Naive B cell (primary cell): ENCODE data around the gene CAPSL. TPM values are rescaled to one million over a fixed set of nuclear protein-coding genes. Genes with fewer than 3 reads are reported as not detected.
A peak's percentile ranks its signal among the peaks of the same experiment; 100 is the strongest.
"Not testable (repeated sequence)": the region's sequence is repeated elsewhere in the genome, so short reads cannot be mapped to it uniquely, and the experiment has no call there.

Experiments used
- ATAC-seq, 2 donors: fragments of 150-1000 bp; cut with Tn5 transposase; 2 replicates each; pipeline ENCODE4 v1.10.0; 2021; ENCODE audit warnings: low read depth in 2 of 2, mild to moderate bottlenecking in 2 of 2, moderate library complexity in 2 of 2
- DNase-seq: peaks from one replicate; pipeline ENCODE4 v3.0.0; 2022
- H3K27ac Mint-ChIP-seq, 6 donors: one replicate each; pipeline ENCODE4 v1.8.0; 2020 to 2022; ENCODE audit warnings: mild to moderate bottlenecking in 6 of 6, mixed read lengths in 6 of 6, moderate library complexity in 5 of 6, inconsistent platforms in 2 of 6
- H3K27me3 Mint-ChIP-seq, 3 donors: one replicate each; pipeline ENCODE4 v1.8.0; 2021 to 2022; ENCODE audit warnings: mixed read lengths in 3 of 3, mild to moderate bottlenecking in 1 of 3
- H3K36me3 Mint-ChIP-seq, 2 donors: one replicate each; pipeline ENCODE4 v1.8.0; 2020 to 2022; ENCODE audit warnings: mixed read lengths in 2 of 2, inconsistent platforms in 1 of 2, mild to moderate bottlenecking in 1 of 2
- H3K4me1 Mint-ChIP-seq, 3 donors: one replicate each; pipeline ENCODE4 v1.8.0; 2020 to 2022; ENCODE audit warnings: mixed read lengths in 3 of 3, inconsistent platforms in 1 of 3, mild to moderate bottlenecking in 1 of 3, moderate library complexity in 1 of 3
- H3K4me3 Mint-ChIP-seq, 8 donors: one replicate each; pipeline ENCODE4 v1.8.0; 2020 to 2022; ENCODE audit warnings: mild to moderate bottlenecking in 8 of 8, mixed read lengths in 8 of 8, moderate library complexity in 8 of 8, inconsistent platforms in 2 of 8
- H3K9me3 Mint-ChIP-seq, 7 donors: one replicate each; pipeline ENCODE4 v1.8.0; 2020 to 2022; ENCODE audit warnings: mixed read lengths in 7 of 7, mild to moderate bottlenecking in 5 of 7, inconsistent platforms in 2 of 7, moderate library complexity in 1 of 7
- polyA plus RNA-seq, 6 donors: library from polyadenylated mRNA; unstranded; fragments of 300-500 nt; fragmentation: Illumina TruSeq; gene quantifications; one replicate each; pipeline ENCODE4 v1.2.3, GENCODE V29; 2021; ENCODE audit warnings: low read depth in 6 of 6

CAPSL gene
- polyA plus RNA-seq, 6 donors from 2014 or later, result not detected

- H3K27me3 Mint-ChIP-seq, result no peaks in the 10 kb centered on the region
- H3K4me1 Mint-ChIP-seq, result peaks cover 5 to 16% (median 7%) of the 10 kb centered on the region in 3 donors
- no peaks in the 10 kb centered on the region for H3K36me3 Mint-ChIP-seq
- no peak overlapping the region for H3K4me3 Mint-ChIP-seq
- no peak overlapping the region for H3K27ac Mint-ChIP-seq
- DNase-seq, result no peak
- no peak for ATAC-seq
- H3K9me3 Mint-ChIP-seq, result peaks cover 0 to 2% (median 0%) of the 10 kb centered on the region in 7 donors
Measured at GRCh38 chr5:35902046-35902672, 36.3 kb downstream of the CAPSL start.

GRCh38 chr5:35900972-35901695 is 37.3 kb downstream of the CAPSL start:
- Mint-ChIP-seq H3K36me3 (no peaks in the 10 kb centered on the region), H3K4me3 (no peak overlapping the region), H3K27ac (peak overlapping the region in 1 of 6 donors; percentile 42), H3K4me1 (peaks cover 5 to 16% (median 7%) of the 10 kb centered on the region in 3 donors), H3K27me3 (no peaks in the 10 kb centered on the region), H3K9me3 (peaks cover 0 to 2% (median 0%) of the 10 kb centered on the region in 7 donors)
- no peak for DNase-seq
- no peak for ATAC-seq

- Mint-ChIP-seq H3K9me3 (peaks cover 0 to 2% (median 0%) of the 10 kb centered on the region in 7 donors), H3K4me1 (peaks cover 3 to 5% (median 4%) of the 10 kb centered on the region in 3 donors), H3K4me3 (no peak overlapping the region), H3K27me3 (no peaks in the 10 kb centered on the region), H3K36me3 (no peaks in the 10 kb centered on the region), H3K27ac (peak overlapping the region in 1 of 6 donors; percentile 12)
- ATAC-seq, result no peak
- DNase-seq, result no peak
Measured at GRCh38 chr5:35899800-35900199, 38.6 kb downstream of the CAPSL start.

- no peak for DNase-seq
- no peak overlapping the region for H3K4me3 Mint-ChIP-seq
- no peaks in the 10 kb centered on the region for H3K4me1 Mint-ChIP-seq
- no peak for ATAC-seq
- H3K27me3 Mint-ChIP-seq, result no peaks in the 10 kb centered on the region
- peaks cover 0 to 2% (median 0%) of the 10 kb centered on the region in 7 donors for H3K9me3 Mint-ChIP-seq
- no peaks in the 10 kb centered on the region for H3K36me3 Mint-ChIP-seq
- H3K27ac Mint-ChIP-seq, result no peak overlapping the region
Measured at GRCh38 chr5:35898952-35899660, 39.3 kb downstream of the CAPSL start.

- Mint-ChIP-seq H3K4me1 (no peaks in the 10 kb centered on the region), H3K9me3 (no peaks in the 10 kb centered on the region), H3K4me3 (no peak overlapping the region), H3K27ac (no peak overlapping the region), H3K27me3 (no peaks in the 10 kb centered on the region), H3K36me3 (no peaks in the 10 kb centered on the region)
- DNase-seq, result no peak
- ATAC-seq, result no peak
Measured at GRCh38 chr5:35894131-35894530, 44.3 kb downstream of the CAPSL start.

GRCh38 chr5:35892799-35893198 is 45.6 kb downstream of the CAPSL start:
- H3K27me3 Mint-ChIP-seq, ATAC-seq, H3K36me3 Mint-ChIP-seq, H3K4me3 Mint-ChIP-seq, DNase-seq, H3K4me1 Mint-ChIP-seq, H3K9me3 Mint-ChIP-seq, H3K27ac Mint-ChIP-seq: not testable (repeated sequence)

GRCh38 chr5:35890021-35891020 is 48.1 kb downstream of the CAPSL start:
- DNase-seq (no peak), ATAC-seq (no peak)
- H3K27ac Mint-ChIP-seq, result no peak overlapping the region
- H3K9me3 Mint-ChIP-seq, result no peaks in the 10 kb centered on the region
- no peaks in the 10 kb centered on the region for H3K36me3 Mint-ChIP-seq
- no peaks in the 10 kb centered on the region for H3K27me3 Mint-ChIP-seq
- H3K4me1 Mint-ChIP-seq, result no peaks in the 10 kb centered on the region
- H3K4me3 Mint-ChIP-seq, result no peak overlapping the region

- Mint-ChIP-seq H3K4me1 (peaks cover 5 to 15% (median 9%) of the 10 kb centered on the region in 3 donors), H3K4me3 (no peak overlapping the region), H3K27me3 (peaks cover 0 to 6% (median 0%) of the 10 kb centered on the region in 3 donors), H3K9me3 (no peaks in the 10 kb centered on the region), H3K36me3 (no peaks in the 10 kb centered on the region), H3K27ac (no peak overlapping the region)
- no peak for DNase-seq
- ATAC-seq, result no peak
Measured at GRCh38 chr5:35887321-35888100, 50.9 kb downstream of the CAPSL start.

- Mint-ChIP-seq H3K4me1 (peaks cover 5 to 15% (median 9%) of the 10 kb centered on the region in 3 donors), H3K9me3 (no peaks in the 10 kb centered on the region), H3K27me3 (peaks cover 0 to 6% (median 0%) of the 10 kb centered on the region in 3 donors), H3K4me3 (no peak overlapping the region), H3K36me3 (no peaks in the 10 kb centered on the region), H3K27ac (no peak overlapping the region)
- DNase-seq (no peak), ATAC-seq (no peak)
Measured at GRCh38 chr5:35886381-35886780, 52.0 kb downstream of the CAPSL start.

- Mint-ChIP-seq H3K27ac (no peak overlapping the region), H3K27me3 (peaks cover 0 to 6% (median 0%) of the 10 kb centered on the region in 3 donors), H3K4me1 (peaks cover 7 to 15% (median 13%) of the 10 kb centered on the region in 3 donors), H3K36me3 (no peaks in the 10 kb centered on the region), H3K4me3 (no peak overlapping the region), H3K9me3 (peaks cover 0 to 2% (median 0%) of the 10 kb centered on the region in 7 donors)
- DNase-seq (no peak), ATAC-seq (no peak)
Measured at GRCh38 chr5:35884773-35885172, 53.6 kb downstream of the CAPSL start.

- H3K27me3 Mint-ChIP-seq, result peaks cover 0 to 6% (median 0%) of the 10 kb centered on the region in 3 donors
- H3K9me3 Mint-ChIP-seq, result peaks cover 0 to 2% (median 0%) of the 10 kb centered on the region in 7 donors
- H3K27ac Mint-ChIP-seq, result no peak overlapping the region
- no peaks in the 10 kb centered on the region for H3K36me3 Mint-ChIP-seq
- DNase-seq (no peak), ATAC-seq (peak; percentile 61 to 68)
- H3K4me1 Mint-ChIP-seq, result peaks cover 7 to 15% (median 13%) of the 10 kb centered on the region in 3 donors
- H3K4me3 Mint-ChIP-seq, result no peak overlapping the region
Measured at GRCh38 chr5:35884191-35884769, 54.1 kb downstream of the CAPSL start.

- Mint-ChIP-seq H3K4me1 (peaks cover 11 to 21% (median 16%) of the 10 kb centered on the region in 3 donors), H3K9me3 (peaks cover 0 to 2% (median 0%) of the 10 kb centered on the region in 7 donors), H3K36me3 (no peaks in the 10 kb centered on the region), H3K4me3 (no peak overlapping the region), H3K27ac (no peak overlapping the region), H3K27me3 (peaks cover 0 to 6% (median 0%) of the 10 kb centered on the region in 3 donors)
- ATAC-seq (no peak), DNase-seq (no peak)
Measured at GRCh38 chr5:35881758-35882157, 56.7 kb downstream of the CAPSL start.
